HG03097 (cell line): ENCODE measurements around the gene VWF.

Experiments used
- ATAC-seq: cut with Tn5 transposase; IDR thresholded peaks from one replicate; pipeline ENCODE4 v1.9.1; 2021; ENCODE audit not compliant: unreplicated experiment, low FRiP score

VWF gene

DNA sequence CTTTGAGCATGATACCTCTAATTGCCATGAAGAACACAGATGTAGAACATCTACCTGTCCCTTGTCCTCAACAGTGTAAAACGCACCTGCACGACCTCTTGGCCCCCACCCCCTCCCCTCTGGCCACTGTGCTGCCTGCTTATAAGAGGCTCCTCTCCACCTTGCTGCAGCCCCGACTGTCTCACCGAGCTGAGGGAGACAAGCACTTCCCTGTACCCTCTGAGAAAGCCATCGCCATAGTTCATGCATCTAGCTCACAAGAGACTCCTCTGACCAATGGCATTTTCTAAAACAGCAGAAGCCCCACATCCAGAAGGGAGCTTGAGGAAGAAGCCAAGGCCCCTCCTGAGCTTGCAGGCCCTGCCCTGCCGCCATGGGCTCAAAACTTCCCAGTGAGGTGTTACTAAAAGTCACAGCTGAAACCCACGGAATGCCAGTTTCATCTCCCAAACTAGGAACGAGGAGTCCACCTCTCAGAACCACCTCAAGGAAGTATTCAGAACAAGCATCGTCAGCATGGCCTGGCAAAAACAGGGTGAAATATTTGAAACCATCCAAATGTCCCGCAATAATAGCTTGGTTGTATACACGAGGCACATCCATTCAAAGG lies 157.9 kb downstream of the VWF start:
- no peak for ATAC-seq

DNA sequence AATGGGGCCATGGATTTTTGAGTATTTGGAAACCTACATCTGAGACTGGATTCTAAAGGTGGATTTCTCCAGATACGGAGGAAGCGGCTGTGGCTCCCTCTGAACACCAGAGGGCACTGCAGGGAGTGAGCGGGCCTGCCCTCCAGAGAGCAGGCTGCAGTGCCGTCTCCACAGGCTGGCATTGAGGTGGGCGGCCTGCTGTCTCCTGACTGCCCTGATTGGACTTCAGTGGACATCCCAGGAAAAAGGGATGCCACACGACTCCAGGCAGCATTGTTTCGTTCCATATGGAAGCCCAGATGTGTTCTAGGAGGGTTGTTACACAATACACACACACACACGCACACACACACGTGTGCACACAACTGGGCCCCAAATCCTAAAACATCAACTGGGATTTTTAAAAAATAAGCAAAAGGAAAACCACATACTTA lies 158.5 kb downstream of the VWF start:
- ATAC-seq, result no peak

DNA sequence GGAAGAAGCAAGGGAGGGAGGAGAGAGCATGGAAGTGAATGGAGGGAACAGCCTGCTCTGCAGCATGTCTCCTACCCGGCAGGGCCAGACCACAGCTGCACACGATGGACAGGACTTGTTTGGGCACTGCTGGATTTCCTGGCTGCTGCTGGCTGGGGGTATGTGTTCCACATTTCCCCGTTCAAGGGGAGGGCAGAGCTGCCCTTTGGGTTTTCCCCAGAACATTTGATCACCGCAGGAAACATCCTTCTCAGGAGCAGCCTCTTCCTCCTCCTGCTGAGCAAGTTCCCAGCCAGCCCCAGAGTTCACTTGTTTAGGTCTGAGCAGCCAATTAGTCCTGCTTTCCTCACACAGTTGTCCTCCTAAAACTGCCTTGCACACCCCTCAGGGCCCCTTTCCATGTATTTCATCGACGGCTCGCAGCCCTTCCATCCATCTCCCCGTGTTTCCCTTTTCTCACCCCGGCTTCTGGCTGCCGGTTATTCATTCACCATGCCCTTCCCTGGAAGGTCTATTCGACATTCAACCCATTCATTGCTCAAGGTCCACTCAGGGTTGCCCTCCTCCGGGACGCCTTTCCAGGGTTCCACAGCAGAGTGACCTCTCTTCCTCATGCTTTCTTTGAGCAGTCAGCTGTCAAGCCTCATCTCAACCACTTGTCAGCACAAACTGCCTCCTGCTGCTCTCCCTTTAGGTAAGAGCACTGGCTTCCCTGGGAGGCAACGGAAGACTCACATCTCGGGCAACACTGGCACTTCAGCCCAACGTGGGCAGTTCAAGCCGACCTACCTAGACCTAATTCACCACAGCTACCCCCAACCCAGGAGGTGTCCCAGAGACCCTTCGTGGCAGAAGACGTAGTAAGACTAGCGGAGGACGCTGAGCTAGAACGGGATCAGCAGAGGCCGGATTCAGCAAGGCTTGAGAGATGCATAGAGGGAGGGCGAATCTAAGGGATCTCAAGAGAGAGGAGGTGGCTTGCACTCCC lies 159.3 kb downstream of the VWF start:
- no peak for ATAC-seq

DNA sequence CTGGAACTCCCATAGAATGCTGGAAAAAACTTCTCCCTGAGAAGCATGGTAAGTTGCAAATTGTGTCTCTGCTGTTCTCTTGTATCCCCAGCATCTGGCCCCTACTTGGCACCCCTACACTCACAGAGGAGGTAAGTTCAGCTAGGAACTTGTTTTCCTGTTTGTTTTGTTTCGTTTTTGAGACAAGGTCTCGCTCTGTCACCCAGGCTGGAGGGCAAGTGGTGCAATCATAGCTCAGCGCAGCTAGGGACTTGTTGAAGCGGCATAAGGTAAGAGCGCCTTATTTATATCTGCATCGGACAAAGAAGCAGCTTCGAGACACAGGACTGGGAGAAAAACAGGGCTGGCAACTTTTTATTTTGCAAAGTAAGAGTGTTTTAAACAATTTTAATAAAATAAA lies 161.0 kb downstream of the VWF start:
- no peak for ATAC-seq

DNA sequence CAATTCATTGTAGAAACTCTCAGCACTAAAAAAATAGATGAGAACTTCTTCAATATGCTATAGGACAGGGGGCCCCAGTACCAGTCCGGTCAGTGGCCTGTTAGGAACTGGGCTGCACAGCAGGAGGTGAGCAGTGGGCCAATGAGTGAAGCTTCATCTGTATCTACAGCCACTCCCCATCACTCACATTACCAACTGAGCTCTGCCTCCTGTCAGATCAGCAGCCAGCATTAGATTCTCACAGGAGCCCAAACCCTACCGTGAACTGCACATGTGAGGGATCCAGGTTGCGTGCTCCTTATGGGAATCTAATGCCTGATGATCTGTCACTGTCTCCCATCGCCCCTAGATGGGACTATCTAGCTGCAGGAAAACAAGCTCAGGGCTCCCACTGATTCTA lies 163.7 kb downstream of the VWF start:
- no peak for ATAC-seq

DNA sequence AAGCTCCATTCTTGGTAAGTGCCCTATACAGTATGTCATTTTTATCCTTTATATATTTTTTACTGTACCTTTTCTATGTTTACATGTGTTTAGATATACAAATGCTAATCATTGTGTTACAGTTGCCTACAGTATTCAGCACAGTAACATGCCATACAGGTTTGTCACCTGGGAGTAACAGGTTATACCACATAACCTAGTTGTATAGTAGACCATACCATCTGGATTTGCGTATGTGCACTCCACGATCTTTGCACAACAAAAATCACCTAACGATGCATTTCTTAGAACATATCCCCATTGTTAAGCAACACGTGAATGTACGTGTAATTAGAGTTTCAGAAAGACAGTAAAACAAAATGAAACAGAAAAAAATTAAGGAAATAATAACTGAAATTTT lies 167.5 kb downstream of the VWF start:
- no peak for ATAC-seq

DNA sequence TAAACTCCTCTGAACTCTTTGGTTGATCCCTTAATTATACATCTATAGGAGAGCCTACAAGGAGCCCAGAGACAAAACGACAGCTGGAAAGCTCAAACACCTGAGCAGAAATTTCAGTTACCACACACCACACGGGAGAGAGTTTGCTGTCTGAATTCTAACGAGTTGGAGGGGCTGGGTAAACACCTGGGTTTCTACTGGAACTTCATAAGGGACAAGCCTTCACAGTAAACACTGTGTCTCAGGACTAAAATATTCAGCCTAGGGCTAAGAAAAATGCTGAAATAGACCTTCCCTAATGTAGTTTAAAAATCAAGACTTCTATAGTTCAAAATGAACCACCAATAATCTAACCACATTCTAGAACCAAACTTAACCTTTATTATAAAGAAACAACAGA lies 169.8 kb downstream of the VWF start:
- ATAC-seq, result no peak

DNA sequence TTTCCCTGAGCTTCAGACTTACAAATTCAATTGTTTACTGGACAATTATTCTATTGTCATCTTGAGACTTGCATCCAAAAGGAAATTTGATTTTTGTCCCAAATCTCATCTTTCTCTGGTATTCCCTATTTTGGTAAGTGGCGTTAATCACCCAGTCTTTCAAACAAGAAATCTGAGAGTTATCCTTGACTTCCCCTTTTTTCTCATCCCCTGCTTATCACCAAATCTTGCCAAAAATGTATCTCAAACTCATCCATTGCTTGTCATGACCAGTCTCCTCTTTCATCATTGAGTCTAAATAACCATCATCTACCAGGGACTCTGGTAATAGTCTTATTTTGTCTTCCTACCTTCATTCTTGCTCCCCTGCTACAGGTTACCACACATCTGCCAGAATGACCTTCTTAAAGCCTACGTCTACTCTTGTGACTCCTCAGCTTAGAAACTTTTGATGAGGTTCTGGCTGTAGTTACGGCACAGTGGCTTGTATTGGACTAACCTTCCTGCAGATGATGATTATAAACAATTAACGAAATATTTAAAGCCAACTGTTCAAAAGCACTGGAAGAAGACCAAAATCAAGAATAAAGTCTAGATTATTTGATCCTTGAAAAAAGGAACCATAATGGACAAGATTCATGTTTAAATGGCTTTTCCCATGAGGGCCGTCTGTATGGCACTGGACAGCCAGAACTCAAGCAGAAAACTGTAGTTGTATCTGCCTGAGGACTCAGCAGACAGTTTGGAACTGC lies 170.5 kb downstream of the VWF start:
- no peak for ATAC-seq

DNA sequence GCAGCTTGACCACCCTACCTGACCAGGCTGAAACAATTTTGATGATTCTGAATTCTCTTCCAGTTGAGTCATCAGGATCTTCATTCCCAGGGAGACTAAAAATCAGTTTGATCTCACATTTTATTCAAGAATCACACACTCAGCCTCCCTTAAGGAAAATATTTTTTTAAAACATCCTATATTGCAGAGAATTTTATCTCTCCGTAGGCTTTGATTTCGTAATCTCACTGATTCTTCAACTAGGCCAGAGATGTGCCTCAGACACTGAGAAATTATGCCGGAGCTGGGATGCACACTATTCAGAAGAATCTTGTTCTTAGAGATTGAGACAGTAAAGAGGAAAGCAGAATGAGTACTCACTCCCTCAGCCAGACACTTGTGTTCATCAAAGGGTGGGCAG lies 172.4 kb downstream of the VWF start:
- ATAC-seq, result no peak

DNA sequence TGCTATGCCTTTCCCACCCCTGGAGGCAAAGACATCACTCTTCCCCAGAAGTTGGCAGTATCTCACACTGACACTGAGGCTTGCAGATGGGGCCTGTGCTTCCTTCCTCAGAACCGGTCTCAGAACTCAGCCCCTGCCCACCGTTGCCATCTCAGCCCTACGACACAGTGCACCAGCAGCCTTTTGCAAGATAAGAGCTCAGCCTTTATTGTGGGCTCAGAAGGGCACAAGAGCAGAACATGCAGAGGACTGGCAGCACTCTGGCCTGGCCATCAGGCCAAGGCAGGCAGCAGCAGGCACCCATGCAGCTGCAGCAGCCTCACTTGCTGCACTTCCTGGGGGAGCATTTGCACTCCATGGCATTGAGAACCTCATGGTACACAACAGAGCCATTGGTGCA lies 175.8 kb downstream of the VWF start:
- no peak for ATAC-seq

DNA sequence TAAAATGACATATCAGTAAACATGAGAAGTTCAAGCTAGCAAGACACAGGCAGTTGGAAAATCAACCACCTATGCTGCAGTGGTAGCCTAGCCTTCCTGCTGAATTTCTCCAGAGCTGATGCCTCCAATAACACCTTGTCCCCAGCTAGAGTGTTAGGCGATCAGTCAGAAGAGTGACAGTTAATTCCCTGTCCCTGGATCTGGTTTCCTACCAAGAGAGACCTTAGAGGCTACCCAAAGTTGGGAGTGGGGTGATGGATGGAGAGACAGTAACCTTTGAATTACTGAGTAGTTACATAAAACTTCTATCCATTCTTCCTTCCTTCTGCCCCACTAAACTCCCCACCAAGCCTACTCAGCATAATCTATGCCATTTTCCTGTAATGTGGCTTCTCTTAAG lies 177.5 kb downstream of the VWF start:
- ATAC-seq, result no peak

DNA sequence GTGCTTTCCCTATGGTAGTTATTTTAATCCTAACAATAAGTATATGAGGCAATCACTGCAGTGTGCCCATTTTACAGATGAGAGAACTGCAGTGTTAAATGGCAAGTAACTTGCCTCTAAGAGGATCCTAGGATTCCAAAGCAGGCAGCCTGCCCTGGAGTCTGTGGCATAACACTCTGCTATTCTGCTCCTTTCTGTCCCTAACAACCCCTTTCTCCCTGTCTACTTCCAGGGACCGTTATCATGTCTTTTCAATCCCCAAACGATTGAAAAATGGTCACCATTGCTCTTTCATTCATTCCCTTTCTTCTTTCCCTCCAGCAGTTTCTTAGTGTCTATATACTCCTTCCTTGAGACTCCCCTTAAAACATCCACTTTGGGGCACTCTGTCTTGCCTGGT lies 178.1 kb downstream of the VWF start:
- ATAC-seq, result no peak

DNA sequence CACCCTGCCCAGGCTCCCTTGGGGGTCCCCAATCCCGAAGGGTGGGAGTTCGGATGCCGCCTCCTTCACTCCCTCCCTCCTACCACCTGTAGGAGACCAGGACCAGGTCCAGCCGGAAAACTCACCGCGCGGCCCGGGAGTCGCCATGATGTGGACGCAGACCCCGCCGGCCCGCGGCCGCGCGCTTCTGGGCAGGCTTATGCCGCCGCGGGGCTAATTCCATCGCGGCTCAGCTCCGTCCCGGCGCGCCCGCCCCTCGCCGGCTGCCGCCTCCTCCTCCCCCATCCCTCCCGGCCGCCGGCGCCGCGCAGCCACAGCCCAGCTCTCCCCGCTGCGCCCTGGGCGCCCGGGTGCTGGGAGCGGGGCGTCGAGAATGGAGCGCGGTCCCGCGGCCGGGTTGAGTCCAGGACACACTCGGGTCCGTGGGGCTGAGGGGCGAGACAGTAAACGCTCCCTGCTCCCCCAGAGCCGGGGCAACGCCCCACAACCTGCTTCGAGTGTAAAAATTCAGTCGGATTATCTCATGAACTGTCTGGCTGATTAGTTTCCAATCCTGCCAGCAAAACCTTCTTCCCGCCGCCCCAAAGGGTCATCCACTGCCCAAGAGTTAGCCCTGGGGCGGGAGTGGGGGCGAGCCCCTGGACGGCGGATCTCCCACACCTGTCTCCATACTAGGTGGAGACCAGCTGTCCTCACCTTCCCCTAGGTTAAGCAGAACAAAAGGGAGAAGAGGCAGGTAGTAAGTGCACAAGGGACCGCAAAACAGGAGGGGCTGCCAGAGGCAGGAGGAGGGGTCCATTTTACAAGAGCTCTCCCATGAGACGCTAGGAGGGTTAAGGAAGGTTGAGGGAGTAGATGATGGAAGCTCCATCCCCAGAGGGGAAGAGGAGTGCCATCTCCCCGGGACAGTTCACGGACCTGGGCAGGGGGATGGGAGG lies 179.1 kb downstream of the VWF start, which contains the start of gene ANO2:
ANO2 (minus strand) TSS at position 189 of the 938 bp plus-strand sequence; CDS start at position 147, 42 bp downstream.
- no peak for ATAC-seq

DNA sequence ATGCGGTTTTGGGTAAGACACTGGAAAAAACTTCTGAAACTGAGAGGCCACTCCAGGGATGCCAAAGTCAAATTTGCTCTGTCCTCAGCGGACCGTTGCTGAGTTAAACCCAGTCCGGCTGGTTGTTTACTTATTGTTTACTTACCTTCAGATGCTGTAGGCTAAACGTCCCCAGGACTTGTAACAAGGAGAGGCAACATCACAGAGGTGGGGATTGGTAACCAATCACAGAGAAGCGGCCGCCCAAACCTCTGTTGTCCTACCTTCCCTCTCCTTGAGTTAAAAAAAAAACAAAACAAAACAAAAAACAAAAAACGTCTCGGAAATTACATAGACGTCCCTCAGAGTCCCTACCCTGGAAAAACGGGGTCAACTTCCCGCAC lies 179.8 kb downstream of the VWF start:
- ATAC-seq, result no peak

DNA sequence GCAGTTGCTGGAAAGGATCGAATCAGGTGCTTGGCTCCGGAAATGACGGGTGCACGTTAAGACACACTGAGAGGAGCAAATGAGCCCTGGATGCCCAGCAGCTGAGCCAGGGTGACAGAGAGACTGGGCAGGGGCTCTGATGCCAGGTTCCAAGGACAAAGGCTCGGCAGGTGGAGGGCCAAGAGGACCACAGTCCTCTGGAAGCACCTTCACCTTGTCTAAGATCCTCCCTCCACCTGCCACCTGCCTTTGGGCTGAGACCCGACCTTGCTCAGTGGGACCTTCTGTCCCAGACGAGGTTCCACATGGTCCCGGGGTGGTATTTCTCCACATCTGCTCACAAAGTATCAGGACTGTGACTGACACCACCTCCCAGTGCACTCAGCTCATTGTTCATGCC lies 180.4 kb downstream of the VWF start:
- no peak for ATAC-seq

DNA sequence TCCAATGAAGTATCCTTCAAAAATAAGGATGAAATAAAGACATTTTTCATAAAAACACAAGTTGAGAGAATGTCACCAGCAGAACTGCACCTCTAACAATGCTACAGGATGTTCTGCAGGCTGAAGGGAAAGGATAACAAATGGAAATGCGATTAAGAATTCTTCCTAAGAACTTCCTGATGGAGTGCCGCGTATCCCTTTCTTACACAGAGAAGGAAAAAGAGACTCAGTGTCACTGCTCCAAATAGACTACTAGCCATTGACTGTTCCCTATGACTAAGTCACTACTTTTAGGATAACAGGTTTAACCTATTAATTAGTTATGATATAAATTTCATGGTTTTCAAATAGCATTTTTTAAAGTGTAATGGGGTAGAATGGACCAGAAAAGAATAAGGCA lies 182.6 kb downstream of the VWF start:
- no peak for ATAC-seq

DNA sequence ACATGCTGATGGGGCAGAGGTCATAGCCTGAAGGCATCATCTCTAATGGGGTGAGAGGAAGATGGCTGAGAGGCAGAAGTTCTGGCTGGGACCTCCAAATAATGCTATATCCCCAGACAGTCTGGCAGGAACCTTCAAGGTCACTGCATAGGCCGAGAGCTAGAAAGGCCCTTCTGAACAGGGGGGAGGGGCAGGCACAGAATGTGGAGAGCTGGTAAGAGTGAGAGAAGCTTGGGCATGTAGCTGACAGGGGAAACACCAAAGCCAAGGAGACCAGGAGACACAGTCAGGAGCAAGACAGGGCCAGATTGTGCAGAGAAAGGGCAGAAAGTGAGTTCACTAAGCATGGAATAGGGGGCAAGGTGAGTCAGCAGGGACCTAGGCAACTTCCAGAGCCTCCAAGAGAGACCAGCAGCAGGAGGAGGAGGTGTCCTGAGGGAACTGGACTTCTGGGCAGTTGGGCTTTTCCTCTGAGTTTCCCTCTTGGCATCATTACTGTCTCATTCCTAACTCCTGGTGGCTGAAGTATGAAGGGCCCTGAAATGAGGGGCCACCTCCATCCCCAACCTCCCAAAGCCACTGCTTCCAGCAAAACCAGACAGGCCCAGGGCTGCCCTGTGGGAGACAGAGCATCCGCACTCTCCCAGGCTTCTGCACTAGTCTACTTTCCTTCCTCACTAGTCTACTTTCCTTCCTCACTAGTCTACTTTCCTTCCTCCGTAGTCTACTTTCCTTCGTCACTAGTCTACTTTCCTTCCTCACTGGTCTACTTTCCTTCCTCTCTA lies 196.5 kb downstream of the VWF start:
- no peak for ATAC-seq

DNA sequence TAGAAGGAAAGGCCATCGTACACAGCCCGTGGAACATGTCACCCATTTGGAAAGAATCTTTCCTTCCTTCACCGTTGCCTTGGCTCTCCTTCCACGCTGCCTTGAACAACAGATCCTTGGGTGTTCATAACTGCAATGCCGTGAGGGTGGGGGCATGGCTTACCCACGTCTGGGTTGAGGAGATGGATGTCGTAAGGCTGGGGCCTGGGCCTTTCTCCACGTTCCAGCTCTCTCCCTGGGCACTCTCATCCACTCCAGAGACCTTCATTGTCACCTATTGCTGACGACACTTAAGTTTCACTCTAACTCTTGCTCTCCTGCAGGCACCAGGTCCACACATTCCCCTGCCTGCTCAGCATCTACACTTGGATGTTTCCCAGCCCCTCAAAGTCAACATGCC lies 198.8 kb downstream of the VWF start:
- no peak for ATAC-seq

DNA sequence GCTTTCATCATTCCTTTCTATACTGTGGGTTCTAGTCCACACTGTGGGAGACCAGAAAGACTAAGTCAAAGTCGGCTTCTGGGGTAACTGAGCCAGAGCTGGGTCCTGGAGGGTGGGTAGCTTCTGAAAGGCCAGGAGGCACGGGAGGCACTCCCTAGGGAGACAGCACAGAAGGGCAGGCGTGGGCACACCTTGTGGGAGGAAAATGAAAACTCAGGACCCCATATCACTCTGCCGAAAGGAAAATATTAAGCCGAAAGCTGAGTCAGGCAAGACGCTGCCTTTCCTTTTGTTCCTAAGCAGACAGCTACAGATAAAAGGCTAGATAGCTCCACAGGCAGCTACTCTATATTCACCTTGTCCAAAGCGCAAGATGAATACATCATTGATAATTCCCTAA lies 200.1 kb downstream of the VWF start:
- no peak for ATAC-seq
